Measurements from ENCODE around the gene MTO1. TPM values are rescaled to one million over a fixed set of nuclear protein-coding genes. Genes with fewer than 3 reads are reported as not detected.

The MTO1 gene
- total and polyA plus RNA-seq, 2 experiments from 2014 or later: 27.7 to 36.7 TPM

- TF ChIP-seq REST (IDR thresholded peaks at IDR 0.05; ENCODE audit: unreplicated experiment) (no peak), JUNB (IDR thresholded peaks at IDR 0.05; ENCODE audit: unreplicated experiment) (no peak), EZH2 (IDR thresholded peaks at IDR 0.05; ENCODE audit: low read depth, unreplicated experiment) (no peak), STAT1 (IDR thresholded peaks at IDR 0.05; ENCODE audit: unreplicated experiment) (no peak), CREB1 (CRISPR knock-in tag; IDR thresholded peaks at IDR 0.05; ENCODE audit: low read depth) (no peak)
- TF ChIP-seq, protein P1, sequence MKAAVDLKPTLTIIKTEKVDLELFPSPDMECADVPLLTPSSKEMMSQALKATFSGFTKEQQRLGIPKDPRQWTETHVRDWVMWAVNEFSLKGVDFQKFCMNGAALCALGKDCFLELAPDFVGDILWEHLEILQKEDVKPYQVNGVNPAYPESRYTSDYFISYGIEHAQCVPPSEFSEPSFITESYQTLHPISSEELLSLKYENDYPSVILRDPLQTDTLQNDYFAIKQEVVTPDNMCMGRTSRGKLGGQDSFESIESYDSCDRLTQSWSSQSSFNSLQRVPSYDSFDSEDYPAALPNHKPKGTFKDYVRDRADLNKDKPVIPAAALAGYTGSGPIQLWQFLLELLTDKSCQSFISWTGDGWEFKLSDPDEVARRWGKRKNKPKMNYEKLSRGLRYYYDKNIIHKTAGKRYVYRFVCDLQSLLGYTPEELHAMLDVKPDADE (IDR thresholded peaks at IDR 0.05): no peak
Observed at GRCh38 chr6:73477407-73477806, 15.9 kb downstream of the MTO1 start (continued).

- Histone ChIP-seq H3K27ac (ENCODE audit: low read depth) (0 out of 2 replicates have a peak overlapping the region, but pooled peaks have one; percentile 6), H3F3A (replicated peaks; ENCODE audit: low read depth) (0 out of 2 replicates have a peak, but pooled peaks cover 4% of the 10 kb centered on the region), H3K4me2 (no peak overlapping the region), H2AFZ (no peak overlapping the region), H3K9me2 (ENCODE audit: insufficient read depth) (no peaks in the 10 kb centered on the region), H4K20me1 (replicated peaks; ENCODE audit: insufficient read depth) (no peaks in the 10 kb centered on the region), H3K4me3 (no peak overlapping the region), H3K4me1 (ENCODE audit: insufficient read depth) (no peaks in the 10 kb centered on the region), H3K36me3 (ENCODE audit: insufficient read depth) (peaks cover 44% of the 10 kb centered on the region), H3K79me2 (replicated peaks; ENCODE audit: insufficient read depth) (no peaks in the 10 kb centered on the region), H3K27me3 (ENCODE audit: insufficient read depth) (no peaks in the 10 kb centered on the region)
- Mint-ChIP-seq H3K9me3 (no peaks in the 10 kb centered on the region), H3K27ac (no peak overlapping the region), H3K36me3 (ENCODE audit: low read depth) (peaks cover 73% of the 10 kb centered on the region), H3K4me1 (no peaks in the 10 kb centered on the region), H3K4me3 (no peak overlapping the region), H3K27me3 (ENCODE audit: insufficient read depth, low read depth, poor library complexity) (no peaks in the 10 kb centered on the region)
- TF ChIP-seq JUNB (IDR thresholded peaks at IDR 0.05; ENCODE audit: unreplicated experiment): no peak
- no peak for TF ChIP-seq EZH2 (IDR thresholded peaks at IDR 0.05; ENCODE audit: low read depth, unreplicated experiment)
- no peak for TF ChIP-seq EZH2phosphoT487 (IDR thresholded peaks at IDR 0.05; ENCODE audit: unreplicated experiment)
- ATAC-seq (no peak), DNase-seq (ENCODE audit: low spot score) (no peak)
Observed at GRCh38 chr6:73481969-73482368, 20.4 kb downstream of the MTO1 start.

DNA sequence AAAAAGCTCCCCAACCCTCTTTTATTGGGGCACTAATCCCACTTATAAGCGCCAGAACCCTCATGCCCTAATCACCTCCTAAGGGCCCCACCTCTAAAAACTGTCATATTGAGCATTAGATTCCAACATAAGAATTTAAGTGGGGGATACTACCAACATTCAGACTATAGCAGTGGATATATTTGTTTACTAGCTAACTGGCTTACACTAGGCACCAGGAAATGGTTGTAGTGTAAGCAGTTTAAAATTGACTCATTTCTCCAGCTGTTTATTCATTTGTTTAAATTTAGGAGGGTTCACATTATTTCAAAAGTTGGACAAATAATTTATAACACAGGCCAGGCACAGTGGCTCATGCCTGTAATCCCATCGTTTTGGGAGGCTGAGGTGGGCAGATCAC is 22.9 kb downstream of the MTO1 start:
- H3K36me3 ChIP-seq (ENCODE audit: insufficient read depth): peaks cover 54% of the 10 kb centered on the region
- H3K4me2 ChIP-seq: no peak overlapping the region
- no peak overlapping the region for H2AFZ ChIP-seq
- H3K27ac Mint-ChIP-seq: no peak overlapping the region
- H3K27me3 ChIP-seq (ENCODE audit: insufficient read depth): no peaks in the 10 kb centered on the region
- no peak for ATAC-seq
- no peak overlapping the region for H3K4me3 Mint-ChIP-seq
- no peaks in the 10 kb centered on the region for H3K4me1 ChIP-seq (ENCODE audit: insufficient read depth)
- 0 out of 2 replicates have a peak, but pooled peaks cover 4% of the 10 kb centered on the region for H3F3A ChIP-seq (replicated peaks; ENCODE audit: low read depth)
- no peak overlapping the region for H3K27ac ChIP-seq (ENCODE audit: low read depth)
- H3K27me3 Mint-ChIP-seq (ENCODE audit: insufficient read depth, low read depth, poor library complexity): no peaks in the 10 kb centered on the region
- H3K9me3 Mint-ChIP-seq: no peaks in the 10 kb centered on the region
- no peaks in the 10 kb centered on the region for H4K20me1 ChIP-seq (replicated peaks; ENCODE audit: insufficient read depth)
- no peaks in the 10 kb centered on the region for H3K4me1 Mint-ChIP-seq
- no peak for DNase-seq (ENCODE audit: low spot score)
- no peak overlapping the region for H3K4me3 ChIP-seq
- H3K79me2 ChIP-seq (replicated peaks; ENCODE audit: insufficient read depth): no peaks in the 10 kb centered on the region
- peaks cover 83% of the 10 kb centered on the region for H3K36me3 Mint-ChIP-seq (ENCODE audit: low read depth)
- H3K9me2 ChIP-seq (ENCODE audit: insufficient read depth): no peaks in the 10 kb centered on the region
- TF ChIP-seq EZH2phosphoT487 (IDR thresholded peaks at IDR 0.05; ENCODE audit: unreplicated experiment): no peak
- no peak for TF ChIP-seq NANOG (IDR thresholded peaks at IDR 0.05; ENCODE audit: borderline replicate concordance)
- no peak for TF ChIP-seq ZNF114 (CRISPR knock-in tag; IDR thresholded peaks at IDR 0.05)
- no peak for TF ChIP-seq REST (IDR thresholded peaks at IDR 0.05; ENCODE audit: unreplicated experiment)
- TF ChIP-seq POLR2AphosphoS5 (IDR thresholded peaks at IDR 0.05; ENCODE audit: low read depth): no peak
- no peak for TF ChIP-seq ZNF331 (CRISPR knock-in tag; IDR thresholded peaks at IDR 0.05; ENCODE audit: low read depth)
